ENCODE data around the gene ZC3H12C.

GRCh38 chr11:110095554-110095953 lies 2.4 kb downstream of the ZC3H12C start:
- no peak for TF ChIP-seq POLR2A (IDR thresholded peaks at IDR 0.05)
- no peak for TF ChIP-seq CTCF (IDR thresholded peaks at IDR 0.05)
- TF ChIP-seq POLR2AphosphoS5 (IDR thresholded peaks at IDR 0.05): no peak
